ENCODE measurements around the gene CDK19. TPM values are rescaled to one million over a fixed set of nuclear protein-coding genes. Genes with fewer than 3 reads are reported as not detected.
A peak's percentile ranks its signal among the peaks of the same experiment; 100 is the strongest.

CDK19 gene
- total and polyA plus RNA-seq, 10 of the 15 experiments (the other 5 are each of a cell fraction or from before 2014, with no cell fraction given): 4.6 to 21.4 (median 12.4) TPM

DNA sequence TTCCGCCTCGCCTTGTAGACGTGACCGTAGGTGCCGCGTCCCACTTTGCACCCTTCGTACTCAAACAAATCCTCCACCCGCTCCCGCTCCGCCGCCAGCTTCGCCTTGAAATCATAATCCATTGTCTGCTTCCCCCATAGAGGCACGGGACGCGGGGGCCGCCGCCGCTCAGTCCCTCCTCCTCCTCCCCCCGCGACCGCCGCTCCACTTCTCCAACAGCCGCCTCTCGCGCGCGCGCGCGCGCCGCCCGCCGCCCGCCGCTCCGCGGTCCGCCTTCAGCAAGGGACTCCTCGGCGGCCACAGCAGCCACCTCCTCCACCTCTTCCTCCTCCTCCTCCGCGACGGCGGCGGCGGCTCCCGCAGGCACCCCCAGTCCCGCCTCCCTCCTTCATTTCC is 256 bp downstream of the CDK19 start (continued):
- TF ChIP-seq MYC (IDR thresholded peaks at IDR 0.05; ENCODE audit: insufficient read depth, insufficient read length, insufficient replicate concordance, low read length, severe bottlenecking) (no peak), BRCA1 (IDR thresholded peaks at IDR 0.05; ENCODE audit: low read depth, low read length) (no peak), ZNF24 (IDR thresholded peaks at IDR 0.05) (peak; percentile 10; the same call in 1 of the 2 replicates), MYB (IDR thresholded peaks at IDR 0.05; ENCODE audit: borderline replicate concordance, low read depth, low read length) (no peak)
- TF ChIP-seq, protein P1, sequence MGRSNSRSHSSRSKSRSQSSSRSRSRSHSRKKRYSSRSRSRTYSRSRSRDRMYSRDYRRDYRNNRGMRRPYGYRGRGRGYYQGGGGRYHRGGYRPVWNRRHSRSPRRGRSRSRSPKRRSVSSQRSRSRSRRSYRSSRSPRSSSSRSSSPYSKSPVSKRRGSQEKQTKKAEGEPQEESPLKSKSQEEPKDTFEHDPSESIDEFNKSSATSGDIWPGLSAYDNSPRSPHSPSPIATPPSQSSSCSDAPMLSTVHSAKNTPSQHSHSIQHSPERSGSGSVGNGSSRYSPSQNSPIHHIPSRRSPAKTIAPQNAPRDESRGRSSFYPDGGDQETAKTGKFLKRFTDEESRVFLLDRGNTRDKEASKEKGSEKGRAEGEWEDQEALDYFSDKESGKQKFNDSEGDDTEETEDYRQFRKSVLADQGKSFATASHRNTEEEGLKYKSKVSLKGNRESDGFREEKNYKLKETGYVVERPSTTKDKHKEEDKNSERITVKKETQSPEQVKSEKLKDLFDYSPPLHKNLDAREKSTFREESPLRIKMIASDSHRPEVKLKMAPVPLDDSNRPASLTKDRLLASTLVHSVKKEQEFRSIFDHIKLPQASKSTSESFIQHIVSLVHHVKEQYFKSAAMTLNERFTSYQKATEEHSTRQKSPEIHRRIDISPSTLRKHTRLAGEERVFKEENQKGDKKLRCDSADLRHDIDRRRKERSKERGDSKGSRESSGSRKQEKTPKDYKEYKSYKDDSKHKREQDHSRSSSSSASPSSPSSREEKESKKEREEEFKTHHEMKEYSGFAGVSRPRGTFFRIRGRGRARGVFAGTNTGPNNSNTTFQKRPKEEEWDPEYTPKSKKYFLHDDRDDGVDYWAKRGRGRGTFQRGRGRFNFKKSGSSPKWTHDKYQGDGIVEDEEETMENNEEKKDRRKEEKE (IDR thresholded peaks at IDR 0.05): no peak

DNA sequence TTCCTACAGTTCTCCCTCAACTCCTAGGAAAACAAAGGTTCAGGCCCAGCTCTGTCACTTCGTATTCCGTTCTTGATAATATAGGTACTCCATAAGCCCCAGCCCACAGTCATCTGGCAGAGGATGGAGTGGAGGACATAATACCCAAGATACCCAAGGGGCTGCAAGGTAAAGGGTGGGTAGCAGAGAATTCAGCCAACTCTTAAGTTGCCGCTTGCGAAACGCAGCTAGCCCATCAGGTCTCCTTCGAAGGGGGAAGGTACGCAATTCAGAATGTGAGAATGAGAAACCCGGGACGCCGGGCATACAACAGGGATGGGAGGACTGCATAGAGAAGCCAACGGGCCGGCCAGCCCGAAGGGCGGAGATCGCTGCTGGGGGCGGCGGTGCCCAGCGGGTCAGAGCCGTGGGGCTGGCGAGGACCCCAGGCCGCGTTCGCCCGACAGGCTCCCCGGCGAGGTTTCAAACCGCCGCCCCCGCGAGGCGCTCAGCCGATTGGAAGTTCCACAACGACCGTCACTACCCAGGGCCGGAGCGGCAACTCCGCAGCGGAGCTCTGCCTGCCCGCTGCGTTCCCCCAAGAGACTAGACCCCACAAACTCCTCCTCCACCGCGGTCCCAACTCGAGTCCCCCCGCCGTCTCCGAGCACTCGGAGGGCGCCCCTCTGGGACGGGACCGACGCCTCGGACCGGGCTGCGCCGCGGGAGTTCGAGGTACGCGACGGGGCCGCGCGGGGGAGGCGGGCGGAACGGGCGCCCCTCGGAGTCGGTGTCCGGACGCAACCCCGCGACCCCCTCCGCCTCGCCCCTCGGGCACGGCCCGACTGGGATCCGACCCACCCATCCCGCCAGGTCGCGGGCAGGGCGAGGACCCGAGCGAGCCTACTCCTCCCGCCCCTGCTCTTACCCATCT is 911 bp downstream of the CDK19 start:
- Histone ChIP-seq H3K79me2 (ENCODE audit: control insufficient read depth, insufficient read depth, low read length) (peaks cover 54% of the 10 kb centered on the region), H3K27me3 (replicated peaks in 1 of 2; ENCODE audit: control insufficient read depth in 2 of 2, insufficient read depth in 2 of 2, low read length in 1 of 2) (no peaks in the 10 kb centered on the region), H2AFZ (ENCODE audit: control insufficient read depth, low read depth, low read length) (peak overlapping the region; percentile 76), H3K9ac (ENCODE audit: control insufficient read depth, insufficient read depth, low read length) (peak overlapping the region; percentile 68), H3K36me3 (ENCODE audit: control insufficient read depth in 2 of 2, insufficient read depth in 2 of 2, low read length in 1 of 2) (no peaks in the 10 kb centered on the region), H3K9me3 (replicated peaks; ENCODE audit: control insufficient read depth, insufficient read depth, low read length) (peaks cover 5% of the 10 kb centered on the region; the same call in 1 of the 3 replicates), H3K4me2 (ENCODE audit: control insufficient read depth, insufficient read depth) (peak overlapping the region; percentile 92), H3K4me1 (ENCODE audit: control insufficient read depth, insufficient read depth, low read length) (peaks cover 23% of the 10 kb centered on the region), H3K4me3 (peak overlapping the region; percentile 77), H4K20me1 (ENCODE audit: control insufficient read depth, insufficient read depth) (0 out of 2 replicates have a peak, but pooled peaks cover 6% of the 10 kb centered on the region), H3K27ac (ENCODE audit: control insufficient read depth, insufficient read depth) (peak overlapping the region; percentile 86)
- WGBS (ENCODE audit: insufficient coverage, insufficient replicate concordance, low lambda C conversion rate, missing lambda C conversion rate): 1% methylated on average over 53 of the region's 86 CpGs
- TSS peak; percentile 63 for BruUV-seq (replicated peaks)
- ChIA-PET SMC1A (ENCODE audit: uncharacterized antibody, unreplicated experiment) (interaction anchor here (0.7 to 5.5 kb wide), 15 partner anchors 14 to 636 kb away, joined by 3 to 84 read pairs (median 4); partner anchors contain the start of genes AMD1 and RPF2), RAD21 (ENCODE audit: unreplicated experiment) (interaction anchor here (0.6 to 5.1 kb wide), 13 partner anchors 9 to 168 kb away, joined by 4 to 107 read pairs (median 7); partner anchors contain the start of genes AMD1, GTF3C6 and RPF2), CTCF (interaction anchor here (0.6 to 3.8 kb wide), 10 partner anchors 30 to 224 kb away, joined by 3 to 50 read pairs (median 4); partner anchors contain the start of gene AMD1), POLR2A (interaction anchor here (0.6 to 5.8 kb wide), 13 partner anchors 11 to 918 kb away, joined by 3 to 75 read pairs (median 6); partner anchors contain the start of genes AMD1, GTF3C6 and RPF2)
- FAIRE-seq (no peak), ATAC-seq (peak; percentile 42), DNase-seq (ENCODE audit: low read depth, low spot score) (no peak)
- in situ Hi-C loops (cut with MboI) (no loop called here), intact Hi-C loops (cut with micrococcal nuclease; ENCODE audit: unreplicated experiment) (loop anchor here (1.0 to 10.0 kb wide), 3 partner anchors 60 to 170 kb away; partner anchors contain the start of genes AMD1, GTF3C6 and RPF2)
- peak; percentile 52; the same call in 1 of the 2 replicates for TF ChIP-seq MXI1 (IDR thresholded peaks at IDR 0.05; ENCODE audit: low read depth, low read length)
- no peak for TF ChIP-seq SIX5 (IDR thresholded peaks at IDR 0.05; ENCODE audit: low read depth, low read length, severe bottlenecking)
- TF ChIP-seq BACH1 (IDR thresholded peaks at IDR 0.05; ENCODE audit: borderline replicate concordance): peak; percentile 46
- TF ChIP-seq, protein P2, sequence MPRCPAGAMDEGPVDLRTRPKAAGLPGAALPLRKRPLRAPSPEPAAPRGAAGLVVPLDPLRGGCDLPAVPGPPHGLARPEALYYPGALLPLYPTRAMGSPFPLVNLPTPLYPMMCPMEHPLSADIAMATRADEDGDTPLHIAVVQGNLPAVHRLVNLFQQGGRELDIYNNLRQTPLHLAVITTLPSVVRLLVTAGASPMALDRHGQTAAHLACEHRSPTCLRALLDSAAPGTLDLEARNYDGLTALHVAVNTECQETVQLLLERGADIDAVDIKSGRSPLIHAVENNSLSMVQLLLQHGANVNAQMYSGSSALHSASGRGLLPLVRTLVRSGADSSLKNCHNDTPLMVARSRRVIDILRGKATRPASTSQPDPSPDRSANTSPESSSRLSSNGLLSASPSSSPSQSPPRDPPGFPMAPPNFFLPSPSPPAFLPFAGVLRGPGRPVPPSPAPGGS (IDR thresholded peaks at IDR 0.05; ENCODE audit: borderline replicate concordance, insufficient read depth, low read depth, low read length, poor library complexity, severe bottlenecking): no peak
- peak; percentile 61 for TF ChIP-seq POLR2A (IDR thresholded peaks at IDR 0.05; ENCODE audit: low read depth, low read length)
- TF ChIP-seq PML (IDR thresholded peaks at IDR 0.05; ENCODE audit: low read length): 0 out of 2 replicates have a peak, but pooled peaks have one; percentile 10
- no peak for TF ChIP-seq MTA2 (IDR thresholded peaks at IDR 0.05; ENCODE audit: low read depth)
- no peak for TF ChIP-seq BCL11A (IDR thresholded peaks at IDR 0.05; ENCODE audit: low read depth, low read length)
- 0 out of 2 replicates have a peak, but pooled peaks have one; percentile 56 for TF ChIP-seq MTA3 (IDR thresholded peaks at IDR 0.05; ENCODE audit: borderline replicate concordance, low read length)
- TF ChIP-seq EP300 (IDR thresholded peaks at IDR 0.05; ENCODE audit: borderline replicate concordance in 1 of 2, control insufficient read depth in 1 of 2, low read depth in 2 of 2, low read length in 2 of 2): no peak

All from GM12878 (cell line).